GM04504 (cell line): ENCODE measurements around the gene CAMK1.
"Not testable (repeated sequence)": the region's sequence is repeated elsewhere in the genome, so short reads cannot be mapped to it uniquely, and the experiment has no call there.

Experiments used
- DNase-seq: peaks from one replicate; pipeline ENCODE4 v3.0.0-alpha.2; 2012; ENCODE audit warnings: low read depth

CAMK1 gene

GRCh38 chr3:9776896-9777693 is 7.3 kb upstream of the CAMK1 start:
- DNase-seq: no peak

- DNase-seq: not testable (repeated sequence)
Observed at GRCh38 chr3:9771007-9771406, 1.3 kb upstream of the CAMK1 start.

- DNase-seq: no peak
Observed at GRCh38 chr3:9770276-9770812, 597 bp upstream of the CAMK1 start.

- DNase-seq: no peak
Observed at GRCh38 chr3:9769012-9769411, 735 bp downstream of the CAMK1 start.

GRCh38 chr3:9768141-9768775 is 1.5 kb downstream of the CAMK1 start:
- DNase-seq: no peak

- no peak for DNase-seq
Observed at GRCh38 chr3:9767418-9767817, 2.3 kb downstream of the CAMK1 start.

GRCh38 chr3:9765865-9766264 is 3.9 kb downstream of the CAMK1 start:
- no peak for DNase-seq

- DNase-seq: no peak
Observed at GRCh38 chr3:9762871-9763270, 6.9 kb downstream of the CAMK1 start.

- DNase-seq: no peak
Observed at GRCh38 chr3:9761919-9762318, 7.8 kb downstream of the CAMK1 start.

GRCh38 chr3:9760779-9761505 is 8.8 kb downstream of the CAMK1 start:
- no peak for DNase-seq

- DNase-seq: no peak
Observed at GRCh38 chr3:9757427-9757826, 12.3 kb downstream of the CAMK1 start.

GRCh38 chr3:9754678-9755077 is 15.1 kb downstream of the CAMK1 start:
- DNase-seq: no peak

- DNase-seq: no peak
Observed at GRCh38 chr3:9750556-9751411, 19.0 kb downstream of the CAMK1 start.

- peak; percentile 98 for DNase-seq
Observed at GRCh38 chr3:9749645-9750555, 19.8 kb downstream of the CAMK1 start, which contains the start of gene OGG1. Gene OGG1, plus strand, starts transcription at chr3:9749952. Its CDS starts 335 bp downstream, at chr3:9750287.

- no peak for DNase-seq
Observed at GRCh38 chr3:9749296-9749644, 20.5 kb downstream of the CAMK1 start.

- no peak for DNase-seq
Observed at GRCh38 chr3:9748031-9748430, 21.7 kb downstream of the CAMK1 start.

GRCh38 chr3:9747267-9747666 is 22.5 kb downstream of the CAMK1 start:
- DNase-seq: no peak

GRCh38 chr3:9746330-9746729 is 23.4 kb downstream of the CAMK1 start:
- DNase-seq: peak; percentile 39

- no peak for DNase-seq
Observed at GRCh38 chr3:9745521-9745920, 24.2 kb downstream of the CAMK1 start.

- no peak for DNase-seq
Observed at GRCh38 chr3:9744162-9744561, 25.6 kb downstream of the CAMK1 start.

GRCh38 chr3:9743548-9743947 is 26.2 kb downstream of the CAMK1 start:
- DNase-seq: no peak
